ENCODE results near the gene CETN3. TPM values are rescaled to one million over a fixed set of nuclear protein-coding genes. Genes with fewer than 3 reads are reported as not detected.
"Not testable (repeated sequence)": the region's sequence is repeated elsewhere in the genome, so short reads cannot be mapped to it uniquely, and the experiment has no call there.

Gene CETN3
- total RNA-seq, 1 donor from 2014 or later: 8.2 TPM

DNA sequence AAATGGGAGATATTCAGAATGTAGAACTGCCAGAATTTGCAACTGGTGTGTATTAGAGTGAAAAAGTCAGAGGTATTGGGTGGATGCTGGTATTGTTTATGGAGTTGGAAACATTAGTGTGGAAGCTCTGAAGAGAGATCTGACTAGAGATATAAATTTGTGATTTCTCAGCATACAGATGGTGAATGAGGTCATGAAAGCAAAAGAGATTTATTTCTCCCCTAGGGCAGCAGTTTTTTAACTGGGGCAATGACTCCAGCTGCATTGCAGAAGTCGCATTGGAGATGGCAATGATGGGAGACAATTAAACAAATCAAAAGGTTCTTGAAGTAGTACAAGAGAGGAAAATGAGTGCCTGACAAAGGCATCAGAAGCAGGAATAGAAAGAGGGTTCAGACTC lies 64.9 kb downstream of the CETN3 start:
- TF ChIP-seq, protein P1, sequence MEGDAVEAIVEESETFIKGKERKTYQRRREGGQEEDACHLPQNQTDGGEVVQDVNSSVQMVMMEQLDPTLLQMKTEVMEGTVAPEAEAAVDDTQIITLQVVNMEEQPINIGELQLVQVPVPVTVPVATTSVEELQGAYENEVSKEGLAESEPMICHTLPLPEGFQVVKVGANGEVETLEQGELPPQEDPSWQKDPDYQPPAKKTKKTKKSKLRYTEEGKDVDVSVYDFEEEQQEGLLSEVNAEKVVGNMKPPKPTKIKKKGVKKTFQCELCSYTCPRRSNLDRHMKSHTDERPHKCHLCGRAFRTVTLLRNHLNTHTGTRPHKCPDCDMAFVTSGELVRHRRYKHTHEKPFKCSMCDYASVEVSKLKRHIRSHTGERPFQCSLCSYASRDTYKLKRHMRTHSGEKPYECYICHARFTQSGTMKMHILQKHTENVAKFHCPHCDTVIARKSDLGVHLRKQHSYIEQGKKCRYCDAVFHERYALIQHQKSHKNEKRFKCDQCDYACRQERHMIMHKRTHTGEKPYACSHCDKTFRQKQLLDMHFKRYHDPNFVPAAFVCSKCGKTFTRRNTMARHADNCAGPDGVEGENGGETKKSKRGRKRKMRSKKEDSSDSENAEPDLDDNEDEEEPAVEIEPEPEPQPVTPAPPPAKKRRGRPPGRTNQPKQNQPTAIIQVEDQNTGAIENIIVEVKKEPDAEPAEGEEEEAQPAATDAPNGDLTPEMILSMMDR (IDR thresholded peaks at IDR 0.05; ENCODE audit: insufficient read depth, low read length, severe bottlenecking): no peak
- Histone ChIP-seq H3K27me3 (ENCODE audit: control insufficient read depth, insufficient read depth, low read length) (no peaks in the 10 kb centered on the region), H3K36me3 (ENCODE audit: control insufficient read depth, insufficient read depth, low read length) (no peaks in the 10 kb centered on the region), H3K4me3 (ENCODE audit: low read depth, low read length) (no peak overlapping the region)
- FAIRE-seq (no peak), DNase-seq (ENCODE audit: low read depth) (no peak)

DNA sequence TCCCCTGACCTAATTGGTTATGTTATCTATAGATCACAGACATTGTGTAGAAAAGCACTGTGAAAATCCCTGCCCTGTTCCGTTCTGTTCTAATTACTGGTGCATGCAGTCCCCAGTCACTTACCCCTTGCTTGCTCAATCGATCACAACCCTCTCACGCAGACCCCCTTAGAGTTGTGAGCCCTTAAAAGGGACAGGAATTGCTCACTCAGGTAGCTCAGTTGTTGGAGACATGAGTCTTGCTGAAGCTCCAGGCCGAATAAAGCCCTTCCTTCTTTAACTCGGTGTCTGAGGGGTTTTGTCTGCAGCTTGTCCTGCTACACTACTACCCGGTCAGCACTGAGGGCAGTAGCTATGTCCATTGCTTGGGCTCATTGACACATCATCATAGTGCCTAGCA lies 65.8 kb downstream of the CETN3 start:
- not testable (repeated sequence) for H3K27me3 ChIP-seq (ENCODE audit: control insufficient read depth, insufficient read depth, low read length); FAIRE-seq; DNase-seq (ENCODE audit: low read depth); H3K36me3 ChIP-seq (ENCODE audit: control insufficient read depth, insufficient read depth, low read length); H3K4me3 ChIP-seq (ENCODE audit: low read depth, low read length)

DNA sequence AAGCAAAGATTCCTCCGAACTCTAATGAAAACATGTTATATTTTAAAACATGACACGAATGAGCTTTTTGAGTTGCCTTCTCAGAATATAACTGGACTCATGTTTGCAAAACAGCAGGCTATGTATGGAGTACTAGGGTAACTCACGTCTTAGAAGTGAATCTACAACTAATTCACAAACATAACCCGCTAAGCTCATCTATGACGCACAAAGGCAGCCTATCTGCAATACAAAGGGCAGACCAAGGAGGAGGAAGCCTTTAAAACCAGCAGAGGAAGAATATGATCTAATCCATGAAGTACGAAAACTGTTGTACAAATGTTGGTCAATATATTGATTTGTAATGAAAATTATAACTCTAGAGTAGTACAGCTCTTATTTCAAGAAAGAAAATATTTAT lies 67.0 kb downstream of the CETN3 start:
- Histone ChIP-seq H3K4me3 (ENCODE audit: low read depth, low read length) (no peak overlapping the region), H3K36me3 (ENCODE audit: control insufficient read depth, insufficient read depth, low read length) (no peaks in the 10 kb centered on the region), H3K27me3 (ENCODE audit: control insufficient read depth, insufficient read depth, low read length) (no peaks in the 10 kb centered on the region)
- no peak for FAIRE-seq
- no peak for DNase-seq (ENCODE audit: low read depth)
- TF ChIP-seq, protein P1 (IDR thresholded peaks at IDR 0.05; ENCODE audit: insufficient read depth, low read length, severe bottlenecking): no peak

Other genes starting within 250 kb of the CETN3 start
- gene MBLAC2, start 65.0 kb upstream of the CETN3 start, total RNA-seq: 3.2 and 4.0 TPM in 2 replicates
- gene POLR3G, start 65.1 kb upstream of the CETN3 start, total RNA-seq: 7.4 and 7.9 TPM in 2 replicates
- 15.4 and 16.3 TPM in 2 replicates for gene LYSMD3, start 119.8 kb upstream of the CETN3 start, total RNA-seq
- gene ADGRV1, start 149.0 kb upstream of the CETN3 start, total RNA-seq: 1.6 and 3.3 TPM in 2 replicates

All from bronchial epithelial cell (primary cell).